Activated T-cell treated with anti-CD3 and anti-CD28 coated beads, Interleukin-2, amount 50 U/mL, for 72 hours (primary cell): Measurements from ENCODE around the gene TRIP11. TPM values are rescaled to one million over a fixed set of nuclear protein-coding genes. Genes with fewer than 3 reads are reported as not detected.
"Not testable (repeated sequence)": the region's sequence is repeated elsewhere in the genome, so short reads cannot be mapped to it uniquely, and the experiment has no call there.

Source experiments
- ATAC-seq, 2 donors: fragments of 150-1000 bp; cut with Tn5 transposase; replicated peaks in 1 of 2; 2 replicates each; pipeline ENCODE4 v1.10.0; 2021; ENCODE audit warnings: moderate library complexity in 2 of 2, mild to moderate bottlenecking in 1 of 2
- DNase-seq, 2 donors: peaks; one replicate each; pipeline ENCODE4 v3.0.0; 2021 to 2022; ENCODE audit warnings: mixed read lengths in 1 of 2
- H3K27ac Mint-ChIP-seq: one replicate; pipeline ENCODE4 v1.8.0; 2022; ENCODE audit warnings: mild to moderate bottlenecking, moderate library complexity, mixed read lengths
- H3K27me3 Mint-ChIP-seq: one replicate; pipeline ENCODE4 v1.8.0; 2022; ENCODE audit warnings: low read depth, mixed read lengths
- H3K36me3 Mint-ChIP-seq, 2 donors: one replicate each; pipeline ENCODE4 v1.8.0; 2022; ENCODE audit warnings: mixed read lengths in 2 of 2, mild to moderate bottlenecking in 1 of 2; ENCODE audit not compliant: insufficient read depth in 2 of 2
- H3K4me1 Mint-ChIP-seq: one replicate; pipeline ENCODE4 v1.8.0; 2022; ENCODE audit warnings: low read depth, mixed read lengths
- H3K4me3 Mint-ChIP-seq, 2 donors: one replicate each; pipeline ENCODE4 v1.8.0; 2022; ENCODE audit warnings: mild to moderate bottlenecking in 2 of 2, mixed read lengths in 2 of 2, moderate library complexity in 2 of 2
- H3K9me3 Mint-ChIP-seq, 2 donors: one replicate each; pipeline ENCODE4 v1.8.0; 2022; ENCODE audit warnings: mixed read lengths in 2 of 2
- total RNA-seq, 2 donors: library from RNA; stranded (reverse); gene quantifications; one replicate each; pipeline ENCODE4 v1.2.3, GENCODE V29; 2022

The TRIP11 gene
- 10 to 100 TPM; 39.0 to 47.2 TPM for total RNA-seq

- ATAC-seq (peak; percentile 98), DNase-seq (peak; percentile 96)
- Mint-ChIP-seq H3K27ac (peak within 1 kb of the TSS; percentile 99), H3K4me1 (peaks cover 36% of the 10 kb centered on the region), H3K36me3 (peaks cover 6 to 11% of the 10 kb centered on the region in 2 donors), H3K4me3 (peak within 1 kb of the TSS; percentile 91 to 92), H3K27me3 (no peaks in the 10 kb centered on the region), H3K9me3 (no peaks in the 10 kb centered on the region)
These were observed at the start of gene TRIP11 for GRCh38 chr14:92039719-92040430. TRIP11 (minus strand) TSS chr14:92040059; CDS start chr14:92039685, 374 bp downstream.

- no peaks in the 10 kb centered on the region for H3K27me3 Mint-ChIP-seq
- peaks cover 2 to 8% of the 10 kb centered on the region in 2 donors for H3K36me3 Mint-ChIP-seq
- H3K9me3 Mint-ChIP-seq, result no peaks in the 10 kb centered on the region
These were observed 48.6 kb upstream of the TRIP11 start for GRCh38 chr14:92088494-92088893.

GRCh38 chr14:92074555-92074954, 34.7 kb upstream of the TRIP11 start:
- ATAC-seq, result no peak
- Mint-ChIP-seq H3K36me3 (peaks cover 1 to 6% of the 10 kb centered on the region in 2 donors), H3K4me3 (no peak overlapping the region), H3K27me3 (no peaks in the 10 kb centered on the region), H3K27ac (peak overlapping the region; percentile 9), H3K9me3 (no peaks in the 10 kb centered on the region), H3K4me1 (no peaks in the 10 kb centered on the region)
- DNase-seq, result no peak

More at GRCh38 chr14:92088494-92088893, 48.6 kb upstream of the TRIP11 start:
- Mint-ChIP-seq H3K4me1 (no peaks in the 10 kb centered on the region), H3K4me3 (no peak overlapping the region), H3K27ac (no peak overlapping the region)
- no peak for DNase-seq
- no peak for ATAC-seq

- Mint-ChIP-seq H3K9me3 (no peaks in the 10 kb centered on the region), H3K4me1 (no peaks in the 10 kb centered on the region), H3K36me3 (no peaks in the 10 kb centered on the region), H3K27ac (no peak overlapping the region), H3K27me3 (no peaks in the 10 kb centered on the region), H3K4me3 (no peak overlapping the region)
- DNase-seq, result no peak
- no peak for ATAC-seq
These were observed 18.4 kb upstream of the TRIP11 start for GRCh38 chr14:92058006-92058917.

- Mint-ChIP-seq H3K9me3 (peaks cover 8 to 12% of the 10 kb centered on the region in 2 donors), H3K27me3 (no peaks in the 10 kb centered on the region), H3K4me1 (no peaks in the 10 kb centered on the region), H3K4me3 (no peak overlapping the region), H3K36me3 (peaks cover 12 to 13% of the 10 kb centered on the region in 2 donors), H3K27ac (no peak overlapping the region)
- ATAC-seq (no peak), DNase-seq (no peak)
These were observed 9.9 kb upstream of the TRIP11 start for GRCh38 chr14:92049781-92050180.

- not testable (repeated sequence) for H3K27ac Mint-ChIP-seq, H3K27me3 Mint-ChIP-seq, ATAC-seq, H3K4me1 Mint-ChIP-seq, DNase-seq, H3K4me3 Mint-ChIP-seq
- Mint-ChIP-seq H3K36me3 (peaks cover 12 to 13% of the 10 kb centered on the region in 2 donors), H3K9me3 (peaks cover 8 to 12% of the 10 kb centered on the region in 2 donors)
These were observed 9.4 kb upstream of the TRIP11 start for GRCh38 chr14:92049221-92049620.

GRCh38 chr14:92045904-92046303, 6.0 kb upstream of the TRIP11 start:
- not testable (repeated sequence) for ATAC-seq, H3K4me3 Mint-ChIP-seq, H3K27me3 Mint-ChIP-seq, DNase-seq, H3K4me1 Mint-ChIP-seq, H3K27ac Mint-ChIP-seq
- peaks cover 8 to 12% of the 10 kb centered on the region in 2 donors for H3K9me3 Mint-ChIP-seq
- H3K36me3 Mint-ChIP-seq, result peaks cover 12 to 13% of the 10 kb centered on the region in 2 donors

- not testable (repeated sequence) for ATAC-seq, DNase-seq, H3K27me3 Mint-ChIP-seq, H3K27ac Mint-ChIP-seq, H3K9me3 Mint-ChIP-seq
- H3K36me3 Mint-ChIP-seq, result peaks cover 6 to 11% of the 10 kb centered on the region in 2 donors
- H3K4me1 Mint-ChIP-seq, result peaks cover 24% of the 10 kb centered on the region
- H3K4me3 Mint-ChIP-seq, result peak overlapping the region in 1 of 2 donors; percentile 17
These were observed 1.9 kb upstream of the TRIP11 start for GRCh38 chr14:92041766-92042165.

GRCh38 chr14:92041203-92041602, 1.3 kb upstream of the TRIP11 start:
- peaks cover 6 to 11% of the 10 kb centered on the region in 2 donors for H3K36me3 Mint-ChIP-seq
- H3K9me3 Mint-ChIP-seq, result no peaks in the 10 kb centered on the region
- ATAC-seq (no peak), DNase-seq (no peak)
- no peak overlapping the region for H3K27ac Mint-ChIP-seq
- peak overlapping the region in 1 of 2 donors; percentile 91 for H3K4me3 Mint-ChIP-seq
- no peaks in the 10 kb centered on the region for H3K27me3 Mint-ChIP-seq
- peaks cover 30% of the 10 kb centered on the region for H3K4me1 Mint-ChIP-seq

GRCh38 chr14:92040431-92041051, 682 bp upstream of the TRIP11 start:
- Mint-ChIP-seq H3K27ac (peak overlapping the region; percentile 99), H3K9me3 (no peaks in the 10 kb centered on the region), H3K27me3 (no peaks in the 10 kb centered on the region), H3K4me1 (peaks cover 36% of the 10 kb centered on the region), H3K4me3 (peak overlapping the region; percentile 91 to 92), H3K36me3 (peaks cover 6 to 11% of the 10 kb centered on the region in 2 donors)
- peak; percentile 15 to 21 for ATAC-seq
- DNase-seq, result peak in 1 of 2 donors; percentile 17

GRCh38 chr14:92039063-92039718, 668 bp downstream of the TRIP11 start:
- no peaks in the 10 kb centered on the region for H3K27me3 Mint-ChIP-seq
- H3K27ac Mint-ChIP-seq, result peak overlapping the region; percentile 99
- H3K9me3 Mint-ChIP-seq, result no peaks in the 10 kb centered on the region
- DNase-seq (peak in 1 of 2 donors; percentile 36), ATAC-seq (peak in 1 of 2 donors; percentile 8)
- peak overlapping the region; percentile 91 to 92 for H3K4me3 Mint-ChIP-seq
- peaks cover 38% of the 10 kb centered on the region for H3K4me1 Mint-ChIP-seq
- H3K36me3 Mint-ChIP-seq, result peaks cover 6 to 11% of the 10 kb centered on the region in 2 donors

GRCh38 chr14:92037989-92038388, 1.9 kb downstream of the TRIP11 start:
- Mint-ChIP-seq H3K4me1 (peaks cover 48% of the 10 kb centered on the region), H3K36me3 (peaks cover 6 to 11% of the 10 kb centered on the region in 2 donors), H3K9me3 (no peaks in the 10 kb centered on the region), H3K27me3 (no peaks in the 10 kb centered on the region), H3K27ac (peak overlapping the region; percentile 99), H3K4me3 (peak overlapping the region; percentile 91 to 92)
- ATAC-seq (no peak), DNase-seq (no peak)
